Measurements from ENCODE around the gene STAG1.

Gene STAG1

DNA sequence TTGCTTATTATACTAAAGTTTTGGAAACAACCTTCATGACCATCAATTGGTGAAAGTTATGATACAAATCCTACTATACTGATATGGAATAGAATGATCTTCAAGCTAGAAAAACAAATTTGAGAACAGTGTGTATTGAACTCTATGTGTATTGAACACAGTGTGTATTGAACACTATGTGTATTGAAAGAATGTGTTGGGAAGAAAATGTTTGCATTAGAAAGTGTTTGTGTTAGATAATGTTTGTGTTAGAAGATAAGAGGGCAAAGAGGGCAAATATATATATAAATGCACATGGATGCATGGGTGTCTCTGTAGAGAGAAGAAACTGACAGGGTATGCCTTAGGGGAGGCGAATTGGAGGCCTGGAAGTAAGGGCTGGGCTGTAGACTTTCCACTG is 459.7 kb downstream of the STAG1 start:
- no peak for DNase-seq (ENCODE audit: insufficient read length, low spot score)
- no peak for TF ChIP-seq PAX5 (IDR thresholded peaks at IDR 0.05; ENCODE audit: insufficient read depth, low read length, severe bottlenecking)
- no peak for TF ChIP-seq POLR2AphosphoS5 (IDR thresholded peaks at IDR 0.05; ENCODE audit: low read depth, low read length)
- TF ChIP-seq TAF1 (IDR thresholded peaks at IDR 0.05; ENCODE audit: low read depth, low read length): no peak
- no peak for TF ChIP-seq POLR2A (IDR thresholded peaks at IDR 0.05; ENCODE audit: low read depth, low read length)
- no peak for FAIRE-seq

DNA sequence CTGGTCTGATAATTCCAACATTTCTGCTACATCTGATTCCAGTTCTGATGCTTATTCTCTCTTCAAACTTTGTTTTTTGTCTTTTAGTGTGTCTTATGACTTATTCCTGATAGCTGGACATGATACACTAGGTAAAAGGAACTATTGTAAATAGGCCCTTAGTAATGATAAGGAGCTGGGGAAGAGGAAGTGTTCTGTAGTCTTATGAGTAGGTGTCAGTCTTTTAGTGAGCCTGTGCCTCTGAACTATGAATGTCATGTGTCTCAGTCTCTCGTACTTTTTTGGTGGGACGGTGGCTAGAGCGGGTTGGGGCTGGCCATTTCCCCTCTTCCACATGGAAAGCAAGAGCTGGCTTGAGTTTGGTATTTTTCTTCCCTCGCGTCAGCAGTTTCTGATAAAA is 460.9 kb downstream of the STAG1 start:
- FAIRE-seq: no peak
- DNase-seq (ENCODE audit: insufficient read length, low spot score): no peak
- TF ChIP-seq POLR2AphosphoS5 (IDR thresholded peaks at IDR 0.05; ENCODE audit: low read depth, low read length) (no peak), SPI1 (IDR thresholded peaks at IDR 0.05; ENCODE audit: low read depth, low read length) (0 out of 2 replicates have a peak, but pooled peaks have one; percentile 1)

Data from GM12891 (cell line).